Erythroblast (primary cell): ENCODE measurements around the gene OPRM1.

Experiments
- GATA1 ChIP-seq: IDR thresholded peaks from 2 replicates; pipeline ENCODE4 v1.6.1; 2011; ENCODE audit warnings: low read depth, mild to moderate bottlenecking, control low read depth, low read length, moderate library complexity
- POLR2A ChIP-seq: IDR thresholded peaks from 2 replicates; pipeline ENCODE4 v1.6.1; 2011; ENCODE audit warnings: mild to moderate bottlenecking, low read length

- TF ChIP-seq POLR2A = no peak
- TF ChIP-seq GATA1 = no peak
These were observed 210.7 kb downstream of the OPRM1 start for GRCh38 chr6:154249499-154250298.
